NCI-H524 (cell line): ENCODE results near the gene PRPF38A.

Experiments
- DNase-seq, 2 experiments: peaks; one replicate each; lab custom pipeline; 2025; lab: John Stamatoyannopoulos, UW

Gene PRPF38A

DNA sequence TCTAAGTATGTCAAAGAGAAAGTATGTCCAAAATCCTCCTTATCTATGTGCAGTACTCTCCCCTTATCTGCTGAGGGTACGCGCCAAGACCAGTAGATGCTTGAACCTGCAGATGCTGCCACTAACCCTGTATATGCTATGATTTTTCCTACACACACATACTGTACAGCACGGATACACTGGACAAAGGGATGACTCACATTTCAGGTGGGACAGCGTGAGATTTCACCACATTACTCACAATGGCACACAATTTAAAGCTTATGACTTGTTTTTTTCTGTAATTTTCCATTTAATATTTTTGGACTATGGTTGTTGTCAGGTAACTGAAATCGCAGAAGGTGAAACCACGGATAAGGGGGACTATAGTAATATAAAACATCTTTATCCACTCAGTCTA is 4.3 kb upstream of the PRPF38A start:
- DNase-seq: no peak

DNA sequence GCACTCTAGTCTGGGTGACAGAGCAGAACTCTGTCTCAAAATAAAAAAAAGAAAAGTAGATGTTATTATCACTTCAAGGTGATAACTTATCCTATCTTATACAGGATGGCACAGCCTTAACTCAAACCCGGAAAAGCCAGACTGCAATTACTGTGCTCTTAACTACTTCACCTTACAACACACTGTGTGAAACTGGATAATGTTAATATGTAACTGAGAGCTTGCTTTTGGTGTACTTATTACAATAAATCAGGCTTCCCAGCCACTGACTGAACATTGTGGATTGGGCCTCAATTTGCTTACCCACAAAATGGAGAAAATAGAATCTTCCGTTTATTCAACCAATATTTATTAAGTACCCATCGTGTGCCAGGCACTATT is 1.6 kb upstream of the PRPF38A start:
- DNase-seq: no peak

DNA sequence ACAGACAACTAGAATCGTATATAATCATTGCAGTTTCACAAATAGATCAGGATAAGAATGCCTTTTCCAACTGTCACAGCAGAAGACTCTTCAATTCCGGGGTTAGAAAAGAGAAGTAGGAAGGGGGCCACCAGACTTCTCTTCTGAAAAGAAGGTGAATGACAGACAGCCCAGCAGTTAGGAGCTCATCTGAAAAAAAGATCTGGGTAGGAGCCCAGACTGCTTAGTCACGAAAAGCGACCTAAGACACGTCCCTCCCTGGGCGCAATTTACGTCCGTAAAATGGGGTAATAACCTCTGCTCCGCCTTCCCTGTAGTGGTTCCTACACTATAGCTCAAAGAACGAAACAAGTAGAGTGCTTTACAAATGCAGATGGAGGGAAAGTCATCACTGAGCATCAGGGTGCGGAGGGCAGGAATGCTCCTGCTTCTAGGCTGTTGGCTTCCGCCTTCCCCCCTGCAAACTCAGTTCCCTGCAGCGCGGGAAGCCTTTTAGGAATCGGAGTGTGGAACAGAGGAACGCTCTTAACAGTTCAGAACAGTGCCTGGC is 761 bp upstream of the PRPF38A start:
- peak in 1 of 2 experiments; percentile 55 for DNase-seq

DNA sequence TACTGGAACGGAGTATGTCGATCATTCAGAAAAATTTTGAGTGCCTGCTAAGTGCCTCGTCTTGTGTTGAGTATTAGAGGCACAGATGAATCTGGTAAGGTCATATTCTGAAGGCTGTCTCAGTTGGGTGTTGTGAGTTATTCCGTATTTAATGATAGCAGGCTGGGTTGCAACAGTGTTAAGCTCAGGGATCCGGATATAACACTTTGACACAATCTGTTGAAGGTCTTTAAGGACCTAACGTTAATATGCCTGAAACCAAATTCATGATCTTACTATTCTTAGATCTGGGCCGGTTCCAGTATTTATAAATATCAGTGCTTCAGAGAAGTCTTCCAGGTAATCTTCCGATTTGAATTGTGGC is 555 bp downstream of the PRPF38A start:
- DNase-seq: no peak

DNA sequence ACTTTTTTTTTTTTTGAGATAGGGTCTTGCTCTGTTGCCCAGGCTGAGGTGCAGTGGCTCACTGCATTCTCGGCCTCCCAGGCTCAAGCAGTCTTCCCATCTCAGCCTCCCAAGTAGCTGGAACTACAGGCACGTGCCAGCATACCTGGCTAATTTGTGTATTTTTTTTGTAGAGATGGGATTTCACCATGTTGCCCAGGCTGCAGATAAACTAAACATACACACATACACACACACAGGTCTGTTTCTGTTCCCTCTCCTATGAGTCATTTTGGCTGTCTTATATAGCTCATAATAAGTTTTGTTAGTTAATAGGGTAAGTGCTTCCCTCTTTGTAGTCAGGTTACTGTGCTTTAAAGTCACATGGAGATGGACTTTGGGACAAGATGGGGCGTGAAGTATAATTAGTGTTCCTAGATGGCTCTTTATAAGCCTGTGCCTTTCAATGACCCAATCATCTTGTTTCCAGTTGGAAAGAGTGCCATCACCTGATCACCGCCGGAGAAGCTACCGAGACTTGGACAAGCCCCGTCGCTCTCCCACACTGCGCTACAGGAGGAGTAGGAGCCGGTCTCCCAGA is 9.1 kb downstream of the PRPF38A start:
- no peak for DNase-seq

DNA sequence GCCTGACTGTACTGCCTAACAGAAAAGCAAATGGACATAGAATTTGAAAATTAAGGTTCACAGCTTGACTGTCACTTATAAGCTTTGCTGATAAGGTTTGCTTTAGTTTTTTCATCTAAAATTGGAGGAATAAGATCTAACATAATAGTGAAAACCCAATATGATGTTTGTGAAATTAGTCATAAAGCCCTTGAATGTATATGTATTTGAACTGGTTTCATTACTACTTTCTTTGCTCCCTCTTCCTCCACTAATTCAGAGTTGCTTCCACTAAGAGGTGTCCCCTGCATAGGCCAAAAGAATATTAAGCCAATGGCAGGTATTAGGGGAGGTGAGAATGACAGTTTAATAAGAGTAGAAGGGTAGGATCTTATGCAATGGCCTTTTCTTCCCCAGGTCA is 10.5 kb downstream of the PRPF38A start:
- no peak for DNase-seq

DNA sequence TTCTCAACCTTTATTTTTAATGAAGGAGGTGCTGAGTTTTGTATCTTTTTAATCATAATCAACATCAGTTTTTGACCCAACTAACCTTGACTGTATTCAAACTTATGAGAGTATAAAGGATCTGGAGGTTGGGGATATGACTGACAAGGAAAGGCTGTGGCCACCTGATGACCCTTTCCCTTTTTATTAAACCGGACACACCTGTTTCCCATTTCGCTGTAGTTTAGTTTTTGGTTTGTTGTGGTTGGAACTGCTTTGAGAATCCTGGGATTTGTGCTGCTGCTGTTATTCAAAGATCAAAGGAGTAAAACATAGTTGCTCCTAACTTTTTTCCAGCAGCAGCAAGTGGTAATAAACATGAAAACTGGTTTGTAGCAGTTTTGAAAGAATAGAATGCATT is 12.4 kb downstream of the PRPF38A start:
- no peak for DNase-seq

DNA sequence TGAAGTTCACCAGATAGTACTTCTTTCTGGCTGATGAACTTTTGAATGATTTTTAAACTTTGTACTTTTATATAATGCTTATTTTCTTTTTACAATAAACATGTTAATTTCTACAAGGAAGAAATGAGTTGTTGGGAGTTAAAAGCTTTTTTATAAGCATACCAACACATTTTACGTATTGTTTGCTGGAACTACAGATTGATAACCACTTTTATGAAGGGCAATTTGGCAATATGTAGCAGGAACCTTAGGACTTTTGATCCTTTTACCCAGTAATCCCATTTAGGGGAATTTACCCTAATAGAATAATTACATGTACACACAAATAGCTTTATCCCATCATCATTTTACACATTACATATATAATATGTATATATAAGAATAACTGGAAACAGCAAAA is 16.3 kb downstream of the PRPF38A start:
- DNase-seq: no peak

DNA sequence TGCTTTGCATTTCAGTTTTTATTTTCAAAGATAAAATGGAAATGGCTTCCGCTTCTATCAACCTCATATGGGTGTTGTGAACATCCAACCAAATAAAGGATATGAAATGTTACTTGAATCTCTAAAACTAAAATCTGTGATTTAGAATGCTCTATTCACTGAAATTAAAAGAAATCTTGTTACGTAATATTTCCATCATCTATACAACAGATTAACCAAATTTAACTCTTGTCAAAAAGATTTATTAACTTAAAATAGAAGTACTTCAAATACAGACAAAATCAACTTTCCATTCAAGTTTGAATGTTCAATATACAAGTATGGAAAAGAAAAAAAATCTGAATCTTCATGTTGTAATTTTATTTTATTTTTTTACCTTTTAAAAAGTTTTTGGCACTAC is 18.7 kb downstream of the PRPF38A start:
- DNase-seq: no peak

DNA sequence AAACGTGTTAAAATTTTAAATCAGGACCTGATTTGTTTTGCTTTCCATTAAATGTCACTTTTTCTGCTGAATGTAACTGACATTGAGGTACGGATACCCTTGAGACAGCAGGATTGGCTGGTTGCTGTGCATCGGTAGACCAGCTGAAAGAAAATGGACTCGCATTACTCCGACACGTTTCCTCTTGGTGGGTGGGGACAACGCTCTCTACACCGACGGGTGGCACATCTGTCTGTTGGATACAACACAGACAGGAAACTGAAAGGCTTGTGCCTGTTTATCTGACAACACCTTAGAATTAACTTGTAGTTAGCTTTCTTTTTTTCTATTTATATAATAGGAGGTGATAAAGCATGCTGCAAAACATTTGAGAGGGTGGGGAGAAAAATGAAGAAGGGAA is 19.4 kb downstream of the PRPF38A start:
- DNase-seq: no peak

DNA sequence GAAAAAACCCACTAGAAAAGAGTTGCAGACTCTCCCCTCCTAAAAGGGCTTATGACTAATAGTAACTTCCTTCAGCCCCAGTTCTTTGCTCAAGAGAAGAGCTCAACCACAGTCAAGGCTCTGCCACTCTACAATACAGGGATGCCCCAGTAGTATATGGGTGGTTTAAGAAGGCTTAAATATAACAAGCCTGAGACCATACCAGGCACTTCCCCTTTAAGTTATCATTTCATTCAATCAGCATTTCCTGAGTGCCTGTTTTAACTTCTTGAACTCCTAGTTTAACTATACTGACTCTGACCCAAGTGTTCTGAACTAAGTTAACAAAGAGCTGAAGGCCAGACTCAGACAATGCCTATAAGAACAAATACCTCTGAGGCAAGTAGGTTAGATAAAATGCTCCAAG is 19.8 kb downstream of the PRPF38A start:
- no peak for DNase-seq

DNA sequence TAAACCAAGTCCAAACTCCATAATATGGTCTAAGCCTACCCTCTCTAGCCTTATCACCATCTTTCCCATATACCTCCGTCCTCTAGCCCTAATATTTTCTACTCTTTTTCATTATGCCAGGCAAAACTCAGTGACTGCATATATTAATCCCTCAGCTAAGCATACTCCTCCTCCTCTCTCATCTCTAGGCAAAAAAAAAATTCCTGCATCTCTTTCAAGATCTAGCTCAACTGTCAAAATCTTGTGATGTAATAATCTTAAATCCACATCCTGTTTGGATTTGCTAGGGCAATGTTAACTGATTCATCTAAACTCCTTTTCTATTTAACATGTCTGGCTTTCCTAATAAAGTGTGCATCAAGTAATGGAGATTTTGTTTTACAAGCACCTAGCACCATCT is 20.4 kb downstream of the PRPF38A start:
- no peak for DNase-seq

DNA sequence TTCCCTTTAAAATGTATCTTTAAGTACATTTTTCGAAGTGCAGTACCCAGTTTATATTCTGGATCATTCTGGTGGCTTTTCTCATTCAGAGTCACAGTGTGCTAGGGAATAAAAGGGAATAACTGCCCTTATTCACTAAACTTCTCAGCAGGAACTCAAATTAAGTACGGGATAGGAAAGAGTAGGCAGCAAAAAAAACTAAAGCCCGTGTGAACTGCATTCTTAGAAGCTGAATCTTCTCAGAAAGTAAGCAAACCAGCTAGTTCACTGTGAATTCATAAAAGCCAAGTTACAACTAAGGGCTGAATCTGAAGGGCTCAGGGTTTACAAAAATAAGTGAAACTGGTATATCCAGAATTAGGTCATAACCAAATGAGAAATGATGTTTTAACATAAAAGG is 22.0 kb downstream of the PRPF38A start:
- no peak for DNase-seq

DNA sequence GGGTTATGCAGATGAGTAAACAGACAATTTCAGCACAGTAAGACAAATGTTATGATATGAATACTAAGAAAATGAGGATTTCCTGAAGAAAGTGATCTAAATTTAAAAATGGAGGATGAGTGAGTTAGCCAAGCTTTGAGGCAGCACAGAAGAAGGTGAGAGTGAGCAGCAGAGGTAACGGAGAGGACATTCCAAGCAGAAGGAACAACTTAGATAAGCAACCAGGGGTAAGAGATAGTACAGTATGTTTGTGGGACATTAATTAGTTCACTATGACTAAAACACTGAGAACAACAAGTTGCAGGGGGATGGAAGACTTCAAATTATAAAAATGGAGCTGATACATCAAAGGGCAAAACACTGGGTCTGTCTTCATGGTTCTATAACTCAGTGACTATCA is 22.8 kb downstream of the PRPF38A start:
- DNase-seq: no peak

DNA sequence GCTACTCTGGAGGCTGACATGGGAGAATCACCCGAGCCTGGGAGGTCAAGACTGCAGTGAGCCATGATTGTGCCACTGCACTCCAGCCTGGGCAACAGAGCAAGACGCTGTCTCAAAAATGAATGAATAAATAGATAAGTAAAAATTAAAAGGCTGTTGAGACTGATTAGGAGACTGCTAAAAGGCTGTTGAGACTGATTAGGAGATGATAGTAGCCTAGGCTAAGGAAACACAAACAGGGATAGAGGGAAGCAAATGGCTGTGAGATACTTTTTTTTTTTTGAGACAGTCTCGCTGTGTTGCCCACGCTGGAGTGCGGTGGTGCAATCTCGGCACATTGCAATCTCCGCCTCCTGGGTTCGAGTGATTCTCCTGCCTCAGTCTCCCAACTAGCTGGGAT is 28.4 kb downstream of the PRPF38A start:
- no peak for DNase-seq

DNA sequence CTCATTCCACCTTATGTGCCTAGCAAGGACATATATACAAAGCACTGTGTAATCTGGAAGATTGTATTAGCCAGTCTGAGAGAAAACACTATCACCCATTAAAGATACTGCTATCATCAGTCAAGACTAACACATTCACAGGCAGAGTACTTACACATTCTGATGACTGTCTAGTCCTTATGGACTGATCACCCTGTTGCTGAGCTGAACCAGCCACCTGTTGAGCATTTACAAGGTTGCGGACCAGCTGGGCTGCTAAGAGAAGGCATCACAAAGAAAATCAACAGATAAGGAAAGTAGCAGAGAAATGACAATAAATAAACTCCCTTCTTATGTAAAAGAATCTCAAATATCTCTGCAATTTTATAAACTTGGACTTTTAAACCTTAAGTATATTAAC is 30.8 kb downstream of the PRPF38A start:
- no peak for DNase-seq

DNA sequence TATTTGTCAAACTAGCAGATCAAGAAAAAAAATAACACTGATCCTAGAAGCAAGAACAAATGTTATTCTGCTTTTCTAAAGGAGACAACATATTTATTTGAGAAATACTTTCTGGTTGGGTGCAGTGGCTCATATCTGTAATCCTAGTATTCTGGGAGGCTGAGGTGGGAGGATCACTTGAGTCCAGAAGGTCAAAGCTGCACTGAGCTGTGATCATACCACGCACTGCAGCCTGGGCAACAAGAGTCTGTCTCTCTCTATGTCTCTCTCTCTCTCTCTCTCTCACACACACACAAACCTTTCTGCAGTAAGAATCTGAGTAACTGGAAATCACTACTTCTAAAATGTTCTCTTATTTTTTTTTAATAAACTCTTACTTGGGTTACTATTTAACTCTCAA is 31.2 kb downstream of the PRPF38A start:
- DNase-seq: no peak

DNA sequence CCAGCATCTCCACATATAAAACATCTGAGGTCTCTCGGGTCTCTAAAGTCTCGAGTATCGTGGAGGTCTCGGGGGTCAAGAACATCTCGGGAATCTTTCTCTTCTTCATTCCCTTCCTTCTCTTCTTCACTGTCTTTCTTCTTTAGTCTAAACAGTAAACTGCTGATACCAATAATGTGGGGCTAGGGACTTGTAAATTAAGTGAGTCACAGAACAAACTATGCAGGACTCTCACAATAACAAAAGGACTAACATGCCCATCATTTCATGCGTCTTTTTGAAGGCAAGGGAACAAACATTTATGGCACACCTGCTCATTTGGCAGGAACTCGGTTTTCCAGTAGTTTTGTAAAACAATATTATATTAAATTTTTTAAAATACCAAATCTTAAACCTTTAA is 32.4 kb downstream of the PRPF38A start:
- no peak for DNase-seq

DNA sequence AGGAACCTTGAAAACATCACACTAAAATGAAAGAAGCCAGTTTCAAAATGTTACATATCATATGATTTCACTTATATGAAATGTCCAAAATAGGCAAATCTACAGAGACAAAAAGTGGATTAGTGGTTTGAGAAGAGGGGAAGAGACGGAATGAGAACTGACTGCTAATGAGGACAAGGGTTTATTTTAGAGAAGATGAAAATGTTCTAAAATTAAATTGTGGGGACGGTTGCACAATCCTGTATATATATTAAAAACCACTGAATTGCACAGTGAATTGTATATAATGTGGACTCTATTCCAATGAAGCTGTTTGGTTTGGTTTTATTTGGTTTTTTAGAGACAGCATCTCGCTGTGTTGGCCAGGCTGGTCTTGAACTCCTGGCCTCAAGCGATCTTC is 35.6 kb downstream of the PRPF38A start:
- no peak for DNase-seq

DNA sequence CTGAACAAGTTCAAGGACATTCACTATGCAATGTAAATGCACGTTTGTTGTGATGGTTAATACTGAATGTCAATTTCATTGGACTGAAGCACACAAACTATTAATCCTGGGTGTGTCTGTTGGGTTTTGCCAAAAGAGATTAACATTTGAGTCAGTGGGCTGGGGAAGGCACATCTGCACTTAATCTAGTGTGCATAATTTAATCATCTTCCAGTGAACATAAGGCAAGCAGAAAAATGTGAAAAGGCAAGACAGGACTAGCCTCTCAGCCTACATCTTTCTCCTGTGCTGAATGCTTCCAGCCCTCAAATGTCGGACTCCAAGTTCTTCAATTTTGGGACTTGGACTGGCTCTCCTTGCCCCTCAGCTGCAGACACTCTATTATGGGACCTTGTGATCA is 40.1 kb downstream of the PRPF38A start:
- DNase-seq: no peak

DNA sequence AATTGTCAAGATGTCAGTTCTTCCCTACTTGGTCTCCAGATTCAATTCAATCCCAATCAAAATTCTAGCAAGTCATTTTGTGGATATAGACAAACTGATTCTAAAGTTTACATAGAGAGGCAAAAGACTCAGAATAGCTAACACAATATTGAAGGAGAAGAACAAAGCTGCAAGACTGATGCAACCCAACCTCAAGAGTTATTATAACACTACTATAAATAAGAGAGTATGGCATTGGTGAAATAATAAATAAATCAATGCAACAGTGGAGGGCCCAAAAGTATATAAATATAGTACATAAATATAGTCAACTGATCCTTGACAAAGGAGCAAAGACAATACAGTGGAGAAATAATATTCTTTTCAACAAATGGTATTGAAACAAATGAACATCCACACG is 49.7 kb downstream of the PRPF38A start:
- DNase-seq: no peak

DNA sequence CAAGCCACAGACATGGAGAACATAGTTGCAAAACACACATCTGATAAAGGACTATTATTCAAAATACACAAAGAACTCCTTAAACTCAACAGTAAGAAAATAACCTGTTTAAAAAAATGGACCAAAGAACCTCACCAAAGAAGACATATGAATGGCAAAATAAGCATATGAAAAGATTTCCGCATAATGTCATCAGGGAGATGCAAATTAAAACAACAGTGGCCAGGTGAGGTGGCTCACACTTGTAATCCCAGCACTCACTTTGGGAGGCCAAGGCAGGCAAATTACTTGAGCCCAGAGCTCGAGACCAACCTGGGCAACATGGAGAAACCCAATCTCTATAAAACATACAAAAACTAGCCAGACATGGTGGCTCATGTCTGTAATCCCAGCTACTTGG is 50.4 kb downstream of the PRPF38A start:
- no peak for DNase-seq

DNA sequence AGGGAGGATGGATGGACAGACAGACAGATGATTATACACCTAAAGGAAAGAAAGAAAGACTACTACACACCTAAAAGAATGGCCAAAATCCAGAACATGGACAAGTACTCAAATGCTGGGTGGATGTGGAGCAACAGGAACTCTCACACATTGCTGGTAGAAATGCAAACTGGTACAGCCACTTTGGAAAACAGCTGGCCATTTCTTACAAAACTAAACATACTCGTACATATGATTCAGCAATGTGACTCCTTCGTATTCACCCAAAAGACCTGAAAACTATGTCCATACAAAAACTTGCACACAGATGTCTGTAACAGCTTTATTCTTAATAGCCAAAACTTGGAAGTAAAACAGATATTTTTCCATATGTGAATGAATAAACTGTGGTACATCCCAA is 51.3 kb downstream of the PRPF38A start:
- no peak for DNase-seq

DNA sequence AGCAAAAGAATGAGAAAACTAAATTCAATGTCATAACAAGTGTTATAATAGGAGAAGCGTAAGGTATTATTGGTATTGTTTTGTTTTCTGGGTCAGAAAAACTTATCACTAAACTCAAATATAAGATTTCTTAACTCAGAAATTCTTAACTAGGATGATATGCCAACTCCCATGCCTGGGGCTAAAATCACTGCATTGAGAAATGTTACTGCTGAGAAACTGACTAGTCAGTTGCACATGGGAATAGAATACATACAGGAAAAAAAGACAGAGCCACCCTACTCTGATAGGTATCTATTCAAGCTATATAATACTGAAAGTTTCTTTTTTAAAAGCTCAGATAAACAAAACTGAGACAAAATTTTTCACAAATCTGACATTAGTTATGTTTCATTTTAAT is 56.3 kb downstream of the PRPF38A start:
- no peak for DNase-seq

DNA sequence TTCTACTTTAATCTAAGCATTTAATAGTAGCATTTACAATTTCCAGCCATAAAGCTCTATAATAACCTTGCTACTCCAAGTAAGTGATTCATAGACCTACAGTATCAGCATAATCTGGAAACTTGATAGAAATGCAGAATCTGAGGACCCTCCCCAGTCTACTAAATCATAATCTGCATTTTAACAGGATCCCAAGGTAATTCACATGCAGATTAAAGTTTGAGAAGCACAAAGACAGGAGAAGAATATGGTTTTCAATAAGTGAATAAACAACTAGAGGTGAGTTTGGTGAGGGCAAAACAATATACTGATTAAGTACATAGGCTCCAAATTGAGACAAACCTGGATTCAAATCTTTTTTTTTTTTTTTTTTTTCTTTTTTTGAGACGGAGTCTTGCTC is 57.4 kb downstream of the PRPF38A start:
- no peak for DNase-seq
